Renal pelvis (tissue), 4 donors: ENCODE data around the gene WFIKKN2. TPM values are rescaled to one million over a fixed set of nuclear protein-coding genes. Genes with fewer than 3 reads are reported as not detected.

Experiments used
- DNase-seq: peaks from one replicate; pipeline ENCODE4 v3.0.0-alpha.2; 2013
- polyA plus RNA-seq, 3 donors: library from polyadenylated mRNA; unstranded; fragments of 120-200 nt; gene quantifications; one replicate each; pipeline ENCODE4 v1.2.1, GENCODE V29; 2013; ENCODE audit not compliant: insufficient read length in 3 of 3

WFIKKN2 gene
- polyA plus RNA-seq, 3 donors: 0.70 to 1.2 (median 1.1) TPM

GRCh38 chr17:50807009-50807408 lies 28.4 kb upstream of the WFIKKN2 start:
- no peak for DNase-seq

GRCh38 chr17:50807675-50808074 lies 27.7 kb upstream of the WFIKKN2 start:
- DNase-seq: no peak

- no peak for DNase-seq
Observed at GRCh38 chr17:50808413-50808812, 27.0 kb upstream of the WFIKKN2 start.

- DNase-seq: no peak
Observed at GRCh38 chr17:50808888-50809287, 26.5 kb upstream of the WFIKKN2 start.

- no peak for DNase-seq
Observed at GRCh38 chr17:50813583-50813982, 21.8 kb upstream of the WFIKKN2 start.

GRCh38 chr17:50815400-50815799 lies 20.0 kb upstream of the WFIKKN2 start:
- DNase-seq: no peak

- DNase-seq: no peak
Observed at GRCh38 chr17:50816271-50816670, 19.1 kb upstream of the WFIKKN2 start.

GRCh38 chr17:50816771-50817751 lies 18.3 kb upstream of the WFIKKN2 start:
- DNase-seq: no peak

GRCh38 chr17:50817838-50818237 lies 17.5 kb upstream of the WFIKKN2 start:
- DNase-seq: no peak

- no peak for DNase-seq
Observed at GRCh38 chr17:50818261-50818660, 17.1 kb upstream of the WFIKKN2 start.

- DNase-seq: no peak
Observed at GRCh38 chr17:50818921-50819657, 16.3 kb upstream of the WFIKKN2 start.

- DNase-seq: no peak
Observed at GRCh38 chr17:50820651-50821050, 14.7 kb upstream of the WFIKKN2 start.

- no peak for DNase-seq
Observed at GRCh38 chr17:50822550-50822949, 12.8 kb upstream of the WFIKKN2 start.

- no peak for DNase-seq
Observed at GRCh38 chr17:50824429-50824828, 11.0 kb upstream of the WFIKKN2 start.

- no peak for DNase-seq
Observed at GRCh38 chr17:50825188-50825587, 10.2 kb upstream of the WFIKKN2 start.

- no peak for DNase-seq
Observed at GRCh38 chr17:50828508-50829170, 6.7 kb upstream of the WFIKKN2 start.

- DNase-seq: no peak
Observed at GRCh38 chr17:50829332-50829731, 6.1 kb upstream of the WFIKKN2 start.

- DNase-seq: peak; percentile 61
Observed at GRCh38 chr17:50830352-50830751, 5.0 kb upstream of the WFIKKN2 start.

- DNase-seq: peak; percentile 67
Observed at GRCh38 chr17:50830994-50831393, 4.4 kb upstream of the WFIKKN2 start.

- no peak for DNase-seq
Observed at GRCh38 chr17:50831471-50831928, 3.9 kb upstream of the WFIKKN2 start.

GRCh38 chr17:50832267-50832863 lies 3.0 kb upstream of the WFIKKN2 start:
- no peak for DNase-seq

GRCh38 chr17:50832864-50833381 lies 2.5 kb upstream of the WFIKKN2 start:
- DNase-seq: no peak
